Fibroblast of skin of right biceps (primary cell): Measurements from ENCODE around the gene CYP11A1.
A peak's percentile ranks its signal among the peaks of the same experiment; 100 is the strongest.
"Not testable (repeated sequence)": the region's sequence is repeated elsewhere in the genome, so short reads cannot be mapped to it uniquely, and the experiment has no call there.

Experiments
- DNase-seq: peaks from one replicate; pipeline ENCODE4 v3.0.0-alpha.2; 2013

CYP11A1 gene

GRCh38 chr15:74373056-74373650 is 5.7 kb upstream of the CYP11A1 start:
- no peak for DNase-seq

- no peak for DNase-seq
Observed at GRCh38 chr15:74370471-74370870, 3.0 kb upstream of the CYP11A1 start.

- no peak for DNase-seq
Observed at GRCh38 chr15:74369756-74370155, 2.3 kb upstream of the CYP11A1 start.

- no peak for DNase-seq
Observed at GRCh38 chr15:74369084-74369745, 1.8 kb upstream of the CYP11A1 start.

GRCh38 chr15:74368121-74368520 is 675 bp upstream of the CYP11A1 start:
- no peak for DNase-seq

GRCh38 chr15:74365598-74366445 is 1.6 kb downstream of the CYP11A1 start:
- DNase-seq, result peak; percentile 68

GRCh38 chr15:74364936-74365597 is 2.4 kb downstream of the CYP11A1 start:
- no peak for DNase-seq

- DNase-seq, result no peak
Observed at GRCh38 chr15:74362482-74362881, 5.0 kb downstream of the CYP11A1 start.

GRCh38 chr15:74360855-74361254 is 6.6 kb downstream of the CYP11A1 start:
- not testable (repeated sequence) for DNase-seq

GRCh38 chr15:74359376-74359775 is 8.1 kb downstream of the CYP11A1 start:
- not testable (repeated sequence) for DNase-seq

GRCh38 chr15:74357514-74357913 is 9.9 kb downstream of the CYP11A1 start:
- not testable (repeated sequence) for DNase-seq

GRCh38 chr15:74356050-74356449 is 11.4 kb downstream of the CYP11A1 start:
- DNase-seq, result not testable (repeated sequence)

- DNase-seq, result not testable (repeated sequence)
Observed at GRCh38 chr15:74353992-74354391, 13.5 kb downstream of the CYP11A1 start.

GRCh38 chr15:74352393-74352910 is 15.0 kb downstream of the CYP11A1 start:
- DNase-seq, result no peak

- no peak for DNase-seq
Observed at GRCh38 chr15:74351670-74352069, 15.8 kb downstream of the CYP11A1 start.

- no peak for DNase-seq
Observed at GRCh38 chr15:74350295-74351275, 16.9 kb downstream of the CYP11A1 start.

GRCh38 chr15:74349241-74349778 is 18.1 kb downstream of the CYP11A1 start:
- DNase-seq, result no peak

- DNase-seq, result no peak
Observed at GRCh38 chr15:74347757-74348250, 19.6 kb downstream of the CYP11A1 start.

- DNase-seq, result peak; percentile 66
Observed at GRCh38 chr15:74345051-74345450, 22.4 kb downstream of the CYP11A1 start.

- no peak for DNase-seq
Observed at GRCh38 chr15:74343797-74344127, 23.7 kb downstream of the CYP11A1 start.

- DNase-seq, result no peak
Observed at GRCh38 chr15:74343127-74343796, 24.2 kb downstream of the CYP11A1 start.
